CD4-positive, alpha-beta T cell treated with Interleukin-4 for 1 hour (primary cell): ENCODE measurements around the gene PTPRK.

Experiments
- DNase-seq, 2 donors: peaks; one replicate each; pipeline ENCODE4 v3.0.0-alpha.2; 2020 to 2022

PTPRK gene

GRCh38 chr6:128121190-128121589, 399.2 kb downstream of the PTPRK start:
- DNase-seq: no peak

GRCh38 chr6:128118401-128118800, 402.0 kb downstream of the PTPRK start:
- no peak for DNase-seq

- DNase-seq: no peak
Measured at GRCh38 chr6:128117916-128118315, 402.5 kb downstream of the PTPRK start.

- DNase-seq: no peak
Measured at GRCh38 chr6:128114164-128114563, 406.2 kb downstream of the PTPRK start.

- DNase-seq: peak in 1 of 2 donors; percentile 19
Measured at GRCh38 chr6:128112494-128112893, 407.9 kb downstream of the PTPRK start.

- DNase-seq: no peak
Measured at GRCh38 chr6:128111096-128111495, 409.3 kb downstream of the PTPRK start.

GRCh38 chr6:128107682-128108081, 412.7 kb downstream of the PTPRK start:
- DNase-seq: no peak

- DNase-seq: no peak
Measured at GRCh38 chr6:128099571-128100197, 420.7 kb downstream of the PTPRK start.

- no peak for DNase-seq
Measured at GRCh38 chr6:128098000-128098581, 422.3 kb downstream of the PTPRK start.

- no peak for DNase-seq
Measured at GRCh38 chr6:128097009-128097408, 423.4 kb downstream of the PTPRK start.

GRCh38 chr6:128095362-128095761, 425.0 kb downstream of the PTPRK start:
- DNase-seq: no peak

GRCh38 chr6:128079021-128079420, 441.4 kb downstream of the PTPRK start:
- no peak for DNase-seq

- DNase-seq: no peak
Measured at GRCh38 chr6:128078276-128078675, 442.1 kb downstream of the PTPRK start.

- no peak for DNase-seq
Measured at GRCh38 chr6:128076843-128077242, 443.6 kb downstream of the PTPRK start.

- DNase-seq: no peak
Measured at GRCh38 chr6:128074567-128074966, 445.8 kb downstream of the PTPRK start.

GRCh38 chr6:128073389-128073788, 447.0 kb downstream of the PTPRK start:
- no peak for DNase-seq

GRCh38 chr6:128071212-128071611, 449.2 kb downstream of the PTPRK start:
- no peak for DNase-seq

- DNase-seq: no peak
Measured at GRCh38 chr6:128070406-128070805, 450.0 kb downstream of the PTPRK start.

- no peak for DNase-seq
Measured at GRCh38 chr6:128069188-128069587, 451.2 kb downstream of the PTPRK start.

- no peak for DNase-seq
Measured at GRCh38 chr6:128068119-128068479, 452.3 kb downstream of the PTPRK start.

- DNase-seq: no peak
Measured at GRCh38 chr6:128067446-128068118, 452.8 kb downstream of the PTPRK start.

- DNase-seq: no peak
Measured at GRCh38 chr6:128065072-128065471, 455.3 kb downstream of the PTPRK start.

GRCh38 chr6:128064540-128064895, 455.9 kb downstream of the PTPRK start:
- DNase-seq: no peak

- no peak for DNase-seq
Measured at GRCh38 chr6:128063850-128064539, 456.4 kb downstream of the PTPRK start.
